ENCODE data around the gene LCAT. TPM values are rescaled to one million over a fixed set of nuclear protein-coding genes. Genes with fewer than 3 reads are reported as not detected.

The LCAT gene
- polyA plus RNA-seq, 1 of the 3 experiments (the other 2 are of a cell fraction): 11.1 TPM

DNA sequence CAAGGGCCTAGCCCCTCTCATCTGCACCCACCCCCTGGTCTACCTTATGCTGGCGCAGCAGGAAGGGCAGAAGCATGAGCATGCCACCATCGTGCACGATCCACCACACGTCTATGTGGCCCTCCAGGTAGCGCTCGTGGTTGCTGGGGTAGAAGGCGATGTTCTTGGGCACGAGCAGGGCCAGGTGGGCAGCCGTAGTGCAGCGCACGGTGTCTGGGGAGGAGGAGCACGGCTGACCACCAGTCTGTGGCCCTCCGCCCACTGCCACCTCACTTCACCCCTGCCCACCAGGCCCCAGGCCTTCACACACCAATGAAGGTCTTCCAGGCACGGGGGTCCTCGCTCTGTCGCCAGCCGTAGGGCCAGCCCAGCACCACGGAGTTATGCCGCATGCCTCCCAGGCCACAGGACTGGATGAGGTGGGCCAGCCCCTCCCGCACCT lies 2.2 kb upstream of the LCAT start:
- H3K4me1 ChIP-seq (ENCODE audit: control insufficient read depth in 1 of 2, insufficient read depth in 2 of 2, low read depth in 1 of 2, low read length in 1 of 2): peaks cover 0 to 18% of the 10 kb centered on the region in 2 experiments; a peak in 1 of 4 replicates
- H3F3A ChIP-seq (replicated peaks; ENCODE audit: insufficient read depth): peaks cover 11% of the 10 kb centered on the region
- H3K79me2 ChIP-seq (ENCODE audit: insufficient read depth): peaks cover 5% of the 10 kb centered on the region; the same call in 1 of the 2 replicates
- DNase-seq: no peak
- H2AFZ ChIP-seq (ENCODE audit: low read depth): no peak overlapping the region
- H4K20me1 ChIP-seq (ENCODE audit: insufficient read depth): peaks cover 13% of the 10 kb centered on the region; the same call in 1 of the 2 replicates
- no peaks in the 10 kb centered on the region for H3K9me2 ChIP-seq
- H3K4me3 ChIP-seq (ENCODE audit: low read depth in 2 of 2, low read length in 1 of 2): no peak overlapping the region
- H3K4me2 ChIP-seq: no peak overlapping the region
- no peaks in the 10 kb centered on the region for H3K27me3 ChIP-seq (ENCODE audit: insufficient read depth)
- ChIA-PET POLR2A (interaction anchor here (1.7 kb wide), 1 partner anchor 10 kb away, joined by 5 read pairs; no protein-coding TSS in a partner anchor), CTCF (interaction anchor here (0.8 to 2.8 kb wide), 3 partner anchors 17 to 94 kb away, joined by 3 to 9 read pairs (median 8); no protein-coding TSS in a partner anchor)
- H3K9me3 ChIP-seq: no peaks in the 10 kb centered on the region
- peaks cover 9 to 71% of the 10 kb centered on the region in 2 experiments for H3K36me3 ChIP-seq (replicated peaks in 1 of 2; ENCODE audit: control insufficient read depth in 1 of 2, insufficient read depth in 2 of 2, low read length in 1 of 2)
- TF ChIP-seq TEAD4 (IDR thresholded peaks at IDR 0.05; ENCODE audit: borderline replicate concordance, insufficient read depth): no peak
- TF ChIP-seq, protein P1, sequence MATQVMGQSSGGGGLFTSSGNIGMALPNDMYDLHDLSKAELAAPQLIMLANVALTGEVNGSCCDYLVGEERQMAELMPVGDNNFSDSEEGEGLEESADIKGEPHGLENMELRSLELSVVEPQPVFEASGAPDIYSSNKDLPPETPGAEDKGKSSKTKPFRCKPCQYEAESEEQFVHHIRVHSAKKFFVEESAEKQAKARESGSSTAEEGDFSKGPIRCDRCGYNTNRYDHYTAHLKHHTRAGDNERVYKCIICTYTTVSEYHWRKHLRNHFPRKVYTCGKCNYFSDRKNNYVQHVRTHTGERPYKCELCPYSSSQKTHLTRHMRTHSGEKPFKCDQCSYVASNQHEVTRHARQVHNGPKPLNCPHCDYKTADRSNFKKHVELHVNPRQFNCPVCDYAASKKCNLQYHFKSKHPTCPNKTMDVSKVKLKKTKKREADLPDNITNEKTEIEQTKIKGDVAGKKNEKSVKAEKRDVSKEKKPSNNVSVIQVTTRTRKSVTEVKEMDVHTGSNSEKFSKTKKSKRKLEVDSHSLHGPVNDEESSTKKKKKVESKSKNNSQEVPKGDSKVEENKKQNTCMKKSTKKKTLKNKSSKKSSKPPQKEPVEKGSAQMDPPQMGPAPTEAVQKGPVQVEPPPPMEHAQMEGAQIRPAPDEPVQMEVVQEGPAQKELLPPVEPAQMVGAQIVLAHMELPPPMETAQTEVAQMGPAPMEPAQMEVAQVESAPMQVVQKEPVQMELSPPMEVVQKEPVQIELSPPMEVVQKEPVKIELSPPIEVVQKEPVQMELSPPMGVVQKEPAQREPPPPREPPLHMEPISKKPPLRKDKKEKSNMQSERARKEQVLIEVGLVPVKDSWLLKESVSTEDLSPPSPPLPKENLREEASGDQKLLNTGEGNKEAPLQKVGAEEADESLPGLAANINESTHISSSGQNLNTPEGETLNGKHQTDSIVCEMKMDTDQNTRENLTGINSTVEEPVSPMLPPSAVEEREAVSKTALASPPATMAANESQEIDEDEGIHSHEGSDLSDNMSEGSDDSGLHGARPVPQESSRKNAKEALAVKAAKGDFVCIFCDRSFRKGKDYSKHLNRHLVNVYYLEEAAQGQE (IDR thresholded peaks at IDR 0.05; ENCODE audit: low read depth, low read length): no peak
- TF ChIP-seq SIN3A (IDR thresholded peaks at IDR 0.05; ENCODE audit: borderline replicate concordance, low read depth, low read length): no peak
- TF ChIP-seq TAF1 (IDR thresholded peaks at IDR 0.05; ENCODE audit: borderline replicate concordance, low read depth, low read length): no peak
- TF ChIP-seq PBX3 (IDR thresholded peaks at IDR 0.05): no peak
- TF ChIP-seq SMC3 (IDR thresholded peaks at IDR 0.05; ENCODE audit: low read depth, low read length): no peak
- no peak for TF ChIP-seq TCF12 (IDR thresholded peaks at IDR 0.05)
- no peak for TF ChIP-seq CHD2 (IDR thresholded peaks at IDR 0.05; ENCODE audit: low read length, partially characterized antibody)
- no peak for TF ChIP-seq FOSL2 (IDR thresholded peaks at IDR 0.05; ENCODE audit: borderline replicate concordance, low read depth)
- no peak for TF ChIP-seq RCOR1 (IDR thresholded peaks at IDR 0.05; ENCODE audit: low read length)
- TF ChIP-seq MEF2A (IDR thresholded peaks at IDR 0.05; ENCODE audit: borderline replicate concordance, low read depth): no peak
- no peak for TF ChIP-seq FOXJ3 (CRISPR knock-in tag; IDR thresholded peaks at IDR 0.05)
- no peak for TF ChIP-seq USF2 (IDR thresholded peaks at IDR 0.05; ENCODE audit: borderline replicate concordance, low read depth, low read length)
- TF ChIP-seq EP300 (IDR thresholded peaks at IDR 0.05; ENCODE audit: borderline replicate concordance in 1 of 2, low read depth in 1 of 2, low read length in 1 of 2): no peak
- no peak for TF ChIP-seq NRF1 (IDR thresholded peaks at IDR 0.05; ENCODE audit: low read depth, low read length)
- no peak for TF ChIP-seq GABPA (IDR thresholded peaks at IDR 0.05; ENCODE audit: low read depth)
- TF ChIP-seq ELF1 (IDR thresholded peaks at IDR 0.05): no peak
- TF ChIP-seq GATA2 (CRISPR knock-in tag; IDR thresholded peaks at IDR 0.05): no peak
- no peak overlapping the region for H3K27ac ChIP-seq (ENCODE audit: low read depth in 2 of 2, low read length in 1 of 2)
- no peak overlapping the region for H3K9ac ChIP-seq
- WGBS (ENCODE audit: low lambda C conversion rate): 98% methylated on average over 7 of the region's 20 CpGs

Data from SK-N-SH (cell line).